PFSK-1 (cell line): ENCODE results near the gene C5orf34.

Source experiments
- FOXP2 ChIP-seq: optimal IDR thresholded peaks from 2 replicates; pipeline ENCODE3; 2011; ENCODE audit warnings: borderline replicate concordance, control low read depth, inconsistent platforms; ENCODE audit not compliant: insufficient read depth; ENCODE audit errors: extremely low read length, extremely low read depth
- POLR2AphosphoS5 ChIP-seq: IDR thresholded peaks from 2 replicates; pipeline ENCODE4 v1.6.1; 2012; ENCODE audit warnings: low read depth, mild to moderate bottlenecking, control low read depth, low read length, moderate library complexity
- REST ChIP-seq, 2 experiments: IDR thresholded peaks; 2 replicates each; pipeline versions ENCODE4 v1.6.1 to v1.8.0; 2011 to 2012; ENCODE audit warnings: low read depth in 2 of 2, low read length in 2 of 2, control low read depth in 1 of 2, inconsistent platforms in 1 of 2, mild to moderate bottlenecking in 1 of 2, moderate library complexity in 1 of 2; ENCODE audit not compliant: insufficient read depth in 1 of 2
- TAF1 ChIP-seq: IDR thresholded peaks from 2 replicates; pipeline ENCODE4 v1.6.1; 2012; ENCODE audit warnings: low read length, control low read depth, borderline replicate concordance; ENCODE audit not compliant: insufficient read depth

- TF ChIP-seq POLR2AphosphoS5: no peak
- no peak for TF ChIP-seq TAF1
- TF ChIP-seq REST (IDR thresholded peaks at IDR 0.05; ENCODE audit: insufficient read depth in 1 of 2, low read depth in 2 of 2, low read length in 2 of 2): no peak
- TF ChIP-seq FOXP2: no peak
These were observed 505 bp downstream of the C5orf34 start for GRCh38 chr5:43514471-43514815.
